Activated effector memory CD4-positive, alpha-beta T cell treated with Interleukin-2 at 50 U/mL for 16 hours (primary cell): ENCODE measurements around the gene FSTL1.

Experiments used
- DNase-seq: peaks from one replicate; pipeline ENCODE4 v3.0.0-alpha.2; 2020

Gene FSTL1, protein sequence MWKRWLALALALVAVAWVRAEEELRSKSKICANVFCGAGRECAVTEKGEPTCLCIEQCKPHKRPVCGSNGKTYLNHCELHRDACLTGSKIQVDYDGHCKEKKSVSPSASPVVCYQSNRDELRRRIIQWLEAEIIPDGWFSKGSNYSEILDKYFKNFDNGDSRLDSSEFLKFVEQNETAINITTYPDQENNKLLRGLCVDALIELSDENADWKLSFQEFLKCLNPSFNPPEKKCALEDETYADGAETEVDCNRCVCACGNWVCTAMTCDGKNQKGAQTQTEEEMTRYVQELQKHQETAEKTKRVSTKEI

DNA sequence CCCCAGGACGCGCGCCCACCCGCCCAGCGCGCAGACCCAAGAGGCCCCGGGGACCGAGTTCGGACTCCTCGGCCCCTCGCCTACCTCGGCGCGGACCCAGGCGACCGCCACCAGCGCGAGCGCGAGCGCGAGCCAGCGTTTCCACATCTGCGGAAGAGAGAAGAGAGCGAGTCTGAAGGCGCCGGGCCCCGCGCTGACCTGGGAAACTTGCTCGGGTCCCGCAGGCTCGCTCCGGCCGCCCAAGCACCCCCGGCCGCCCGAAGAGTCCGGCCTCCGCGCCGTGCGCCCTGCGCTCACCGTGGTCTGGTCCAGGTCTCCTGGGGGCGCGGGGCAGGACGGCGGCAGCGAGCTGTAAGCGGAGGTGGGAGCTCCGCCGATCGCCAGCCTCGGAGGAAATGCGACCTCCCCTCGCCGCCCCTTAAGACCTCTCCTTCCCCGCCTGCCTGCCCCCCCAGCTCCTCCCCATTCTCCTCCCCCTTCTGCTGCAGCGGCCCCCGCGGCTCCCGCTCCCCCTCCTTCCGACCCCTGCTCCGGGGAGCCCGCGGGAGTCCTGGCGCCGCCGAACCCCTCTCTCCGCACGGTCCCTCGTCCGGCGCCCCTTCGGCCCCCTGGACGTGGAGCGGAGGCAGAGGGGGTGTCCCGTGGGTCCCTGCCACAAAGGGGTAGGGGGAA, at the start of gene FSTL1:
Gene FSTL1, minus strand, starts transcription at position 393 of the 672 bp plus-strand sequence. Its CDS starts 246 bp downstream, at position 147.
- no peak for DNase-seq

DNA sequence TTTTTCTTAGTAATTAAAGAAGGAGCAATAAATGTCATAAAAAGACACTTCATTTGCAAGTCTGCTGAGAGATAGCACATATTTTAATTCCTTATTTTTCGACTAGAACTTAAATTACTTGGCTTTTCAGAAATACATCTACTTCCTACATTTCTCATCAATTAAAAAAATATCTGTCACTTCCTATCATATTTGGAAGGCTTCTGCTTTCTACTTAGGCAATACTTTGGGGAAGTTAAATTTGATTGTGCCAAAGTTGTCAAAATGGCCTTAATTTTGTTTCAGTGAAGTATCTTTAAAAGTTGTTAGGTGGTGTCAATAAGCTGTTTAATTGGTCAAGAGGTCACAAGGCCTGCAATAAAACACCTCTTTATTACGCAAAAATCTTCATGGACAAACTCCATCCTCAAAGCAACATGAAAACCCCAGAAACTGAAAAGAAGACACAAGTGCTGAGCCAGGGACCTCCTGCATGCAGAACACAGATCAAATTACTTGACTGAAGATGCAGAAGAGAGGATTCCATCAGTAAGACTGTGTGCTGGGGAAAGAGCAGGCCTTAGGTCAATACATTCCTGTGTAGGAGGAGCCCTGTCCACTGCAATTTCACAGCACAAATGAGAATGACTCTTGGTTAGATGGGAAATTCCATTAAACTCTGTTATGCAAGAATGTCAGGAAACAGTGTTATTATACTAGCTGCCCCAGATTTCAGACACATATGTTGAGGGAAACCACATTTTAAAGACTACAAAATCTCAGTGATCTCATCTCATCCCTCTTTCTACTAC, 48.0 kb upstream of the FSTL1 start:
- DNase-seq = no peak

DNA sequence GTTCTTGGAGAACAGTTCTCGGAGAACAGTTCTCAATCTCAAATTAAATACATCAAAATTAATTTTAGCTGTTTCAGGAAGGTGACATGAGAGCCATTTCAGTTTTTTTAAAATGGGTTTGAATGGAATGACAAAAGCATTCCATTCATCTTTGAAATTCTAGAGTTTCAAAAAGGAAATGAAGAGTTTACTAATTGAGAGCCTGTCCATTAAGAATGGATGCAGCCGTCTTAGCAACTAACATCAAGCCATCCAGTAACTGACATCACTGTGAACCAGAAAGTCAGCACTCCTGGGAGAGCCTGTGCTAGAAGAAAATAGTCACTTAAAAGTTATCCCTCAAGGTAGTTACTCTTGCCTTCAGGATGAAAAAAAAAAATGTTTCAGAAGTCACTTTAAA, 47.0 kb upstream of the FSTL1 start:
- no peak for DNase-seq

DNA sequence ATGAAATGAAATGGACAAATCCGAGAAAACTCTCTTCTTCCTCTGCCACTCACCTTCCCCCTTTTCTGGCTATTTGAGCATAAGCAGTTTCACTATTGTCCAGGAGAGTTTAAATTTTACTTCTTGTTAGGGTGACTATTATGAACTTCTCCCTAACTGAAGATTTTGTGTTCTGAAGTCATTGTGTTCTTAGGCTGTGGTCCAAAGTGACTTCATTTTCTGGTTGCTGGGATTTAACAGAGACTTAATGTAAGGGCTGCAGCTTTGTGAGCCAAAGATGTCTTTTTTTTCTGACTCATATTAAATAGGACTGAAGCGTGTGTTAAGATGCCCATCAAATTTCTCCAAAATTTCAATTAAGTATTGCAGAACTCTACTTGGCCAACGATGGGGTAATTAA, 46.5 kb upstream of the FSTL1 start:
- DNase-seq = no peak

DNA sequence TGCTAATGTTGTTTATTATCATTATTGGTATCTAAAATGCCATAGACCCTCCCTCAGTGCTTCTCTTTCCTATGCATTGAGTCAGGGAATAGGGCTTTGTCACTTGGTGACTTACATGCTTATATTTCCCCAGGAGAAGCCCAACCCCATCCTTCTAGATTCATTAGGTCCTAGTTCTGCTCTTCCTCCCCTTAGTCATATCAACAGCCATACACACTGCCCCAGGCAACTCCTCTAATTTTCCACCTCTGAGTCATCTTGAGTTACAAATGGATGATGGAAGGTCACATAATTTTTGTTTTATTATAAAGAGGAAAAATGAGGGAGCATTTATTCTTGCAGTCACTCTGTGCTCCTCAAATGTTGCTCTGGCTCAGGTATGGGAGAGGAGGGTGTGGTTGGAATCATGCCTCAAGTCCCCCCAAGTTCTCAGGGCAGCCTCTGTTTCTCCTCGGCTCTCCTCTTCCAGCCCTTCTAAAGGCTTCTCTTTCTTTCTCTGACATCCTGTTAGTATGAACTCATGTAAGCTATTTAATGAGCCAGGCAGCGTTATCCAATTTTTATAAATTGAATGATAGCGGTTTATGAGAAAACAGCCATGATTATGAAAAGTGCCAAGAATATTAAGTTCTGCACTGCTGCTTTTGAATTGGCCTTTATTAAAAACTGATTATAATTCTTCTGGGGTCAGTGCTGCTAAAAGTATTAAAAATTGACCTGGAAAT, 45.6 kb upstream of the FSTL1 start:
- DNase-seq = no peak

DNA sequence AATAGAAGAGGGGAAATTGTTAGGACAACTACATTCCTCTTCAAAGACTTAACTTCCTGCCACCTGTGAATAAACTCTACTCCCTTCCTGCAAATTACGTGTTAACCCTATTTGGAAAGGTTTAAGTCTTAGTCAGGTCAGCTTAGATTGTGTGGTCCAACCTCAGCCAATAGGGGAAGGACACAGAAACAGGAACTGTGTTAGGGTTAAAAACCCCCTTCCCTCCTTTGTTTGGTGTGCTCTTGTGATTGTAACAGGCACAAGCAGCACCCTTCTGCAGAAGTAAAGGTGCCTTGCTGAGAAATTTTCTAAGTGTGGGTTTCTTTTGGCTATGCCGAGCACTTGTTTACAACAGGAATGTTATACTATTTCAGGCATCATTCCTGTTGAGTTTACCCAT, 45.0 kb upstream of the FSTL1 start:
- no peak for DNase-seq

DNA sequence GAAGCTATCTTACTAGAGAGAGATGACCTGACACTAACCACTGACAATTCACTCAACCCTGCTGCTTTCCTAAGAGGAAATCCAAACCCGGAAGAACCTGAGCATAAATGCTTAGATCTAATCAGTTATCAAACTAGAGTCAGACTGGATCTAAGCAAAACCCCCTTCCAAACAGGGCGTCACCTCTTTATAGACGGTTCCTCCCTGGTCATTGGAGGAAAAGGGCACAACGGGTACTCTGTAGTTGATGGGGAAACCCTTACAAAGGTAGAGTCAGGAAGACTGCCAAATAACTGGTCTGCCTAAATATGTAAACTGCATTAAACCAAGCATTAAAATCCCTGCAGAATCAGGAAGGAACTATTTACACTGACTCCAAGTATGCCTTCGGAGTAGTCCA, 41.3 kb upstream of the FSTL1 start:
- no peak for DNase-seq

DNA sequence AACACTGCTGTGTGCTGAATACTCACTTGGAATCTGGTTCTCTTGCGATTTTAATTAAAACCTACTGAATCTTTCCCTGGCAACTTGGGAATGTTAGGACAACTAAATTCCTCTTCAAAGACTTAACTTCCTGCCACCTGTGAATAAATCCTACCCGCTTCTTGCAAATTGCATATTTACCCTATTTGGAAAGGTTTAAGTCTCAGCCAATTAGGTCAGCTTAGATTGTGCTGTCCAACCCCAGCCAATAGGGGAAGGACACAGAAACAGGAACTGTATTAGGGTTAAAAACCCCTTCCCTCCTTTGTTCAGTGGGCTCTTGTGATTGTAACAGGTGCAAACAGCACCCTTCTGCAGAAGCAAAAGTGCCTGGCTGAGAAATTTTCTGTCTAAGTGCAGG, 38.6 kb upstream of the FSTL1 start:
- no peak for DNase-seq

DNA sequence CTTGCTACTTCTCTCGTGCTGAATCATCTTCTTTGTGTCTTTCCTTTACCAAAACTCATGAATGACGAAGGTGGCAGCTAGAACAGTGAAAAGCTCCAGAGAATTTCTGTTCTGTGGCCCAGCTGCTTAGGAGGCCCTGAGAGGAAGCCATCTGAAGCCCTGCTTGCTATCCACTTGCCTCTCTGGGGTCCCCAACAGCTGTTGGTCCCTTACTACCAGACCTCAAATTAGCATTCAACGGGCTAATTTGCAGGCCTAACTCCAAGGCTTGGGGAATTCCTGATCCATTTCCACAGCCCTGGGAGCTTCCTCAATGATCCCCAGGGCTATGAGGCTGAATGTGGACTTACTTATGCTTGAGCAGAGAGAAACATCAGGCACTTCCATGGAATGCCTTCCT, 37.5 kb upstream of the FSTL1 start:
- DNase-seq = no peak

DNA sequence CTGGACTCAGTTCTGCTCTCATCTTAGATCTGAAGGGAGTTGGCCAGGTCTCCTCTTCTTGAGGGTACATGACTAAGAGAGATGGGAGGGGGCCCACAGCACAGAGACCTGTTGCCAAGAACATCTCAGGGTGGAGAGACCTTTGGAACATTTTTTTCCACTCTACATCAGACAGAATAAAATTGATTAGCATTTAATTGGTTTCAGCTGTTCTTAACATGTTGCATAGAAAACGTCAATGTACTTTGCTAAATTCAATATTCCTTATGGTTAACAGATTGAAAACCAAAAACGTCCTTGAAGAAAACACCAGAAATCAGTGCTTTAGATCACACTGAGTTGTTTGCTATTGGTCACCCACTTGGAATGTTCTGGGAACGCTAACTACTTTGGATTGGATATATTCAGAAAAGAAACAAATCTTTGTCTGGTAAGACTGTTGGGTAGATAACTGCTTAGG, 36.4 kb upstream of the FSTL1 start:
- DNase-seq = no peak

DNA sequence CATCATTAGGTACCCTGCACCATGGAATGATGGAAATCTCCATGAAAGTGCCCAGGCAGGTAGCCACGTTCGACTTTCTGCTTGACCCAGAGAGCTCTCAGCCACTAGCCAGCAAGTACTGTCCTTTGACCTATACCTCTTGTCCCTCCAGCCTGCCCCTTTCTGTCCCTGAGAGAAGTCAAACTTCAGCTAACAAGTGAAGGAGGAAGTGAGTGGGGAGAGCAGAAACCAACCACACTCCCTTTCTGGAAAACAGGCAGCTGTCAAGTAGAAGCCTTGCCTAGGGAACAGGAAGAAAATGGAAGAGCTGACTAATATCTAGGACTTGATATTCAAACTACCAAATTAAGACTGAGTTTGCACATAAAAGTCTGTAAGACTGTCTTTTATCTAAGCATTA, 30.3 kb upstream of the FSTL1 start:
- DNase-seq = no peak

DNA sequence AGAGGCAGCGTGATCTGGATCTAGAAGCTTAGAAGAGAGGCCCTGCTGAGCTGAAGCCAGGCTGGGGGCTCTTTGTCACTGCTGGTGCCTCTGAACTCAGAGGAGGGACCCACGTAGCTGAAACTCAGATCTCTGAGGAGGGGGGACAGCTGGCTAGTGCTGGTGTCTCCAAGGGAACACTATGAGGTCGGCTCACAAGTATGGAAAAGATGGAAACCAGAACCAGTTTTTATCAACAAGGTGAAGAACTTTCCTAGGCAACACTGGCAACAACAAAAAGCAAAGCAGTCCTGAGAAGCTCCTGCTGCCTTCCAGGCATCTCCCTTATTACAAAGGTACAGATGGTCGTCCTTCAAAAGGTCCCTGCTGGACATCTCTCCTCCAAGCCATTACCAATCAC, 27.0 kb upstream of the FSTL1 start:
- no peak for DNase-seq

DNA sequence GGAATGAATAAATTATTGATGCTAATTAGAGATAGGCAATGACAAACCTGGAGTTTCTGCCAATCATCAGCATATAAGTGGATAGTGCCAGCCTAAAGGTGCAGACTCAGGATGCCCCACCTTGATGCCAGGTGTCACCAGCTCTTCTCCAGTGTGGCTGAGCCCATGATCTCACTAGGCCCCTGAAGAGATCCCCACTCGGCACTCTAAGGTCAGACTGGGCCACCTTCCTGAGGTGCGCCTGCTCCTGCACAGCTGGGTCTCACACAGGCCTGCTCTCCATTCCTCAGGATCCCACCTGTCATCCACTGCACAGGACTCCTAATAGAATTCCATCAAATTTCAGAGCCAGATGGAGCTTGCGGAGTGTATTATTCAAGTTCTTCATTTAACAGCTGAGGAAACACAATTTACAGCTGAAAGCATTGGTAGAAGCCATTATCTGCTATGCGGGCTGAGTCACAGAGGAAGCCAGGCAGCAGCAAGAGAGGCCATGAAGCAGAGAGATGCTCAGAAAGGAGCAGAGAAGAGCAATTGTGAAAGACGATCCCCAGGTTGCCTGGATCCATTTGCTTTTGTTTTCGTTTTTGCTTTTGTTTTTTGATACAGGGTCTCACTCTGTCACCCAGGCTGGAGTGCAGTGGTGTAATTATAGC, 25.1 kb upstream of the FSTL1 start:
- no peak for DNase-seq

DNA sequence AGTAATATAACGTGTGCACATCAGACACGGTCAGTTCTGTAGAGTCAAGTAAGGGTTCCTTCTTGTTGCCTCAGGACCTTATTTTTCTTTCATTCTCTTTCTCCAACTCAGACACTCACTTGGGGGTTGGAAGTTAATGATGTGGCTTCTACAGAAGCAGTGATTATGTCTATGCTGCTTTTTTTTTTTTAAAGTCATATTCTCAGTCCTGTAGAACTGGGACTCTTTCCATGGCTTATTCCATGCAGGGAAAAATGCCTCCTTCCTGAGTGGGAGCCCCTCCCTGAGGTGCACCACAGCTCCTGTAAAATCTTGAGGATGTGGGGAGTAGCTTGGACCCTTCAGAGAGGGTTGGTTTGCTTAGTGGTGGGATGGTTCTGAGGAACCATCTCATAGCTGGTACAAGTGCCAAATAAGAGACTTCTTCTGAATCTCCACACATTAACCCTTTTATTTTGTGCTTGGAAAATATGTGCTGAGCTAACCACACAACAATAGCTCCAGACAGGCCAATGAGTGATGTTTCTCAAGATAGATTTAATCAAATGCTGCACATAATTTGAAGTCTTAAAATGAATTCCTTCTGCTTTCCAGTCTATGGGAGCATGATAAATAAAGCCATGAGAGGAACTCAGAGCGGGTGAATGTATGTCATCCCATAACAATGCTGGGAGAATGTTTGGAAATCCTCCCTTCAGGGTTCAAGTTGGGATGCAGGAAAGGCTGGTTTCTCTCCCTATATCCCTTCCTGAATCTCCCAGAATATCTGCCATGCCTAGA, 23.3 kb upstream of the FSTL1 start:
- DNase-seq = no peak

DNA sequence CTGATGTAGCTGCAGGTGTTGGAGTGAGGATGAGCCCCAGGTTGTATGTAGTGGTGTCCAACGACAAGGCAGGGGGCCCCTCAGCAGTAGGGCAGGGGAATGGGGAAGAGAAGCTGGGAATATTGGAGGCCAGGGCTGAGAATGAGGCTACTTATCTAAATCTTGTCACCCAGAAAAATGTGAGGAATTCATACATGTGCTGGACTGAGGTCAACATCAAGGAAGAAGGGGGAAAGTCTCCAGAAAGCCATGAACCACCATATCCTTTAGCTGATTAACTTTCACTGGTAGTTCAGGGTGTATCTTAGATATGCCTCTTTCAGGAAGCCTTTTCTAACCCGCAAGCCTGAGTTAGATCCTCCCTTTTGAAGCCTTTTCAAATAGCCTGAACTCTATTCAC, 22.6 kb upstream of the FSTL1 start:
- DNase-seq = no peak

DNA sequence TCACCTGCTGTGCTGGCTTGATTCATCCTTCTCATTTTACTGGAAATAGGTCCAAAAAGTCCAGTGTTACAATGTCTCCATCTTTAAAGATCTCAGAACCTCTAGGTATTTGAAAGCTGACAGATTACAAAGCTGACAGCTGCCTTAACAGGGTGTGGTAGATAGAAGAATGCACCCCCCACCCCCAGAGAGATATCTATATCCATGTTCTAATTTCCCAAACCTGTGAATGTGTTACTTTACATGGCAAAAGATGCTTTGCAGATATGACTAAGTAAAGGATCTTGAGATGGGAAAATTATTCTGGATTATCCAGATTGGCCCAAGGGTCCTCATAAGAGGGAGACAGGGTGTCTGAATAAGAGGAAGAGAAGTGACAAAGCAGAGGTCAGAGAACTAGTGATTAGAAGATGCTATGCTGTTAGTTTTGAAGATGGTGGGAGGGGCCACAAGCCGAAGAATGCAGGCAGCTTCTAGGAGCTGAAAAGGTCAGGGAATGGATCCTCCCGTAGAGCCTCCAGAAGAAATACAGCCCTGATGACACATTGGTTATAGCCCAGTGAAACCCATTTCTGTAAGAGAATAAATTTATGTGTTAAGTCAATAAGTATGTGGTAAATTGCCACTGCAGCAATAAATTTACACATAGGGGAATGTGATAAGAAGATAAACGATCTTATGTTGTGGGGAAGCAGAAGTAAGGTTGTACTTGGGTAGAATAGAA, 21.5 kb upstream of the FSTL1 start:
- DNase-seq = no peak

DNA sequence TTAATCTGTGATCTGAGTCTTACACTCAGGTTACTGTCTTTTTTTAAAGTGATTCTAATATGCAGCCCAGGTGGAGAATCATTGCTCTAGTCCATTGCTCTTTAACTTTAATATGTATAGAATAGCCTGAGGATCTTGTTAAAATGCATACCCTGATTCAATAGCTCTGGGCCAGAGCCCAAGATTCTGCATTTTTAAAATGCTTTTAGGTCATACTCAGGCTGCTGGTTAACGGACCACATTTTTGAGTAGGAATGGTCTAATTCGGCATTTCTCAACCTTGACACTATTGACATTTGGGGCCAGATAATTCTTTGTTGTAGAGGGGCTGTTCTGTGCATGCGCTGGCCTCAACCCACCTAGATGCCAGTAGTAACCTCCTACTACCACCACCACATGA, 20.9 kb upstream of the FSTL1 start:
- DNase-seq = no peak

DNA sequence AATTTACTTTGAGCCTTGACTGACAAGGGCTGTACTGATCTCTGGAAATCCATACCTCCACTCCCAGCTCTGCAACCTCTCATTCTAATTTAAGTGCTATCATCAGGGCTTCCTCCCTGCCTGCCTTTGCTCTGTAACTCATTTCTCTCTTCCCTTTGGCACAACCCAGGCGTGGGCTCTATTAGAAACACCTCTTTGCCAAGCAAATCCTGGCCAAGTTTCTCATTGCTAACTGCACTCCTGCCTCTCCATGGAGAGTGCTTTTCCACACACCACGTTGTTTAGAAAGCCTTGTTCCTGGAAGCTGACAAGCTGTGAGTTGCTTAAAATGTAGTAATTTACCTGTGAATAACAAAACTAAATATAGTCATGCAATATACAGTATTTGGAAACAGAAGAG, 20.1 kb upstream of the FSTL1 start:
- no peak for DNase-seq

DNA sequence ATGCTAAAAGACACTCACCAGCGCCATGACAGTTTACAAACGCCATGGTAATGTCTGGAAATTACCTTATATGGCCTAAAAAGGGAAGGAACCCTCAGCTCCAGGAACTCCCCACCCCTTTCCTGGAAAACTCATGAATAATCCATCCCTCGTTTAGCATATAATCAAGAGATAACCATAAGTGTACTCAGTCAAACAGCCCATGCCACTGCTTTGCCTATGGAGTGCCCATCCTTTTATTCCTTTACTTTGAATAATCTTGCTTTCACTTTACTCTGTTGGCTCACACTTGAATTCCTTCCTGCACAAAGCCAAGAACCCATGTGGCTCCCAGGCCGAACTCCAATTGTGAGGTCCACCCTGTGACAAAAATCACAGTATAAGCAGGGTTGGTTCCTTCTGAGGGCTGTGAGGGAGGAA, 19.1 kb upstream of the FSTL1 start:
- no peak for DNase-seq

DNA sequence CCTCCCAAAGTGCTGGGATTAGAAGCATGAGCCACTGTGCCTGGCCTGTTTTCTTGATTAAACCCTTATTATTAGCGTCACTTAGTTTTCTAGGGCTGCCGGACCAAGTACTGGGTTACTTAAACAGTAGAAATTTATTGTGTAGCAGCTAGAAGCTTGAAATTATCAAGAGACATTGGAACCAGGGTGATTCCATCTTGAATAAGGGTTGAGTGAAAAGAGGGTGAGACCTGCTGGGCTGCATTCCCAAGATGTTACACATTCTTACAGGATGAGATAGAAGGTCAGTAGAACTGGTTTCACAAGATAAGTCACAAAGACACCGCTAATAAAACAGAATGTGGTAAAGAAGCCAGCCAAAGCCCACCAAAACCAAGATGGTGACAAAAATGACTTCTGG, 18.6 kb upstream of the FSTL1 start:
- no peak for DNase-seq

DNA sequence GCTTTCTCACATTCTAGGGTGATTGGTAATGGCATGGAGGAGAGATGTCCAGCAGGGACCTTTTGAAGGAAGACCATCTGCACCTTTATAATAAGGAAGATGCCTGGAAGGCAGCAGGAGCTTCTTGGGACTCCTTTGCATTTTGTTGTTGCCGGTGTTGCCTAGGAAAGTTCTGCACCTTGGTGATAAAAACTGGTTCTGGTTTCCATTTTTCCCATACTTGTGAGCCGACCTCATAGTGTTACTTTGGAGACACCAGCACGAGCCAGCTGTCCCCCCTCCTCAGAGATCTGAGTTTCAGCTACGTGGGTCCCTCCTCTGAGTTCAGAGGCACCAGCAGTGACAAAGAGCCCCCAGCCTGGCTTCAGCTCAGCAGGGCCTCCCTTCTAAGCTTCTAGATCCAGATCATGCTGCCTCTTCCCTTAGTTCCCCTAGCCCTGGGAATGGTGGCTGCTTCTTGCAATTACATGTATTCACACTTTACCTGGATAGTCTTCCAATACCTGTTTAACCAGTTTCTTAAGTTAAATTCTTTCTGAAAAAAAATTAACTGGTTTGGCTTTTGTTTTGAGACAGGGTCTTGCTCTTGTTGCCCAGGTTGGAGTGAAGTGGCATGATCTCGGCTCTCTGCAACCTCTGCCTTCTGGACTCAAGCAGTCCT, 18.0 kb upstream of the FSTL1 start:
- no peak for DNase-seq
